GM18507 (cell line): ENCODE data around the gene ZNF584.

Experiments used
- DNase-seq: peaks from one replicate; pipeline ENCODE4 v3.0.0; 2011; ENCODE audit warnings: low read depth; ENCODE audit not compliant: insufficient read length; ENCODE audit errors: extremely low spot score
- FAIRE-seq: peaks from 2 replicates; lab custom pipeline; 2011; peaks lifted over from hg19 to GRCh38; lab: Jason Lieb, UNC

The ZNF584 gene

GRCh38 chr19:58385313-58385890 is 23.0 kb upstream of the ZNF584 start:
- FAIRE-seq (no peak), DNase-seq (no peak)

GRCh38 chr19:58385891-58386575 is 22.4 kb upstream of the ZNF584 start:
- DNase-seq = no peak

GRCh38 chr19:58386576-58387337 is 21.7 kb upstream of the ZNF584 start, which contains the start of gene RPS5:
RPS5 (plus strand) TSS chr19:58387269; CDS start chr19:58388138, 869 bp downstream.
- FAIRE-seq (peak; percentile 99), DNase-seq (peak; percentile 99)

More at GRCh38 chr19:58385891-58386575, 22.4 kb upstream of the ZNF584 start:
- FAIRE-seq = no peak

GRCh38 chr19:58387338-58388174 is 20.9 kb upstream of the ZNF584 start:
- FAIRE-seq = no peak
- no peak for DNase-seq

GRCh38 chr19:58388175-58388526 is 20.3 kb upstream of the ZNF584 start:
- no peak for FAIRE-seq
- DNase-seq = no peak

- no peak for FAIRE-seq
- no peak for DNase-seq
These were observed 15.3 kb upstream of the ZNF584 start for GRCh38 chr19:58392945-58393724.

- DNase-seq (no peak), FAIRE-seq (no peak)
These were observed 14.8 kb upstream of the ZNF584 start for GRCh38 chr19:58393725-58394033.

- FAIRE-seq = no peak
- DNase-seq = no peak
These were observed 13.6 kb upstream of the ZNF584 start for GRCh38 chr19:58394821-58395219.

- FAIRE-seq (no peak), DNase-seq (no peak)
These were observed 13.1 kb upstream of the ZNF584 start, which contains the start of gene RNF225 for GRCh38 chr19:58395220-58395978. RNF225 (plus strand) TSS chr19:58395656; CDS start chr19:58396090, 434 bp downstream.

- no peak for DNase-seq
These were observed 12.3 kb upstream of the ZNF584 start for GRCh38 chr19:58395979-58396627.

GRCh38 chr19:58396691-58397532 is 11.5 kb upstream of the ZNF584 start:
- DNase-seq (no peak), FAIRE-seq (no peak)

More at GRCh38 chr19:58395979-58396627, 12.3 kb upstream of the ZNF584 start:
- FAIRE-seq = no peak

GRCh38 chr19:58397533-58398037 is 10.9 kb upstream of the ZNF584 start:
- no peak for FAIRE-seq

GRCh38 chr19:58398087-58398486 is 10.4 kb upstream of the ZNF584 start:
- DNase-seq = no peak
- no peak for FAIRE-seq

More at GRCh38 chr19:58397533-58398037, 10.9 kb upstream of the ZNF584 start:
- DNase-seq = no peak

GRCh38 chr19:58398545-58398944 is 9.9 kb upstream of the ZNF584 start:
- DNase-seq (no peak), FAIRE-seq (no peak)

- FAIRE-seq (no peak), DNase-seq (no peak)
These were observed 8.5 kb upstream of the ZNF584 start for GRCh38 chr19:58399903-58400302.

GRCh38 chr19:58400316-58400915 is 8.0 kb upstream of the ZNF584 start:
- FAIRE-seq = no peak
- no peak for DNase-seq
